ENCODE data around the gene FBN2. TPM values are rescaled to one million over a fixed set of nuclear protein-coding genes. Genes with fewer than 3 reads are reported as not detected.

FBN2 gene
- total RNA-seq, 1 donor from 2014 or later, result 0.49 TPM

GRCh38 chr5:128343168-128343567, 194.9 kb downstream of the FBN2 start:
- no peak for TF ChIP-seq POLR2A (IDR thresholded peaks at IDR 0.05)
- no peak for TF ChIP-seq POLR2AphosphoS5 (IDR thresholded peaks at IDR 0.05; ENCODE audit: insufficient read depth in 1 of 2, low read depth in 1 of 2)
- no peak for TF ChIP-seq CTCF (IDR thresholded peaks at IDR 0.05)
- Histone ChIP-seq H3K4me1 (no peaks in the 10 kb centered on the region), H3K27me3 (no peaks in the 10 kb centered on the region), H3K27ac (no peak overlapping the region), H3K4me3 (no peak overlapping the region), H3K36me3 (no peaks in the 10 kb centered on the region), H3K9me3 (no peaks in the 10 kb centered on the region)
- DNase-seq (ENCODE audit: extremely low spot score in 2 of 2), result no peak
- intact Hi-C loops (cut with DNase I), result no loop called here

GRCh38 chr5:128341056-128341455, 197.0 kb downstream of the FBN2 start:
- H3K27me3 ChIP-seq, result no peaks in the 10 kb centered on the region
- TF ChIP-seq POLR2AphosphoS5 (IDR thresholded peaks at IDR 0.05; ENCODE audit: insufficient read depth in 1 of 2, low read depth in 1 of 2), result no peak
- no peak for TF ChIP-seq POLR2A (IDR thresholded peaks at IDR 0.05)
- no peak for TF ChIP-seq CTCF (IDR thresholded peaks at IDR 0.05)
- no peaks in the 10 kb centered on the region for H3K36me3 ChIP-seq
- H3K27ac ChIP-seq, result no peak overlapping the region
- DNase-seq (ENCODE audit: extremely low spot score in 2 of 2), result no peak
- H3K4me1 ChIP-seq, result no peaks in the 10 kb centered on the region
- no peaks in the 10 kb centered on the region for H3K9me3 ChIP-seq
- intact Hi-C loops (cut with DNase I), result no loop called here
- H3K4me3 ChIP-seq, result no peak overlapping the region

GRCh38 chr5:128340648-128341047, 197.4 kb downstream of the FBN2 start:
- intact Hi-C loops (cut with DNase I), result no loop called here
- TF ChIP-seq POLR2A (IDR thresholded peaks at IDR 0.05) (no peak), CTCF (IDR thresholded peaks at IDR 0.05) (no peak), POLR2AphosphoS5 (IDR thresholded peaks at IDR 0.05; ENCODE audit: insufficient read depth in 1 of 2, low read depth in 1 of 2) (no peak)
- Histone ChIP-seq H3K27me3 (no peaks in the 10 kb centered on the region), H3K4me1 (no peaks in the 10 kb centered on the region), H3K27ac (no peak overlapping the region), H3K9me3 (no peaks in the 10 kb centered on the region), H3K36me3 (no peaks in the 10 kb centered on the region), H3K4me3 (no peak overlapping the region)
- DNase-seq (ENCODE audit: extremely low spot score in 2 of 2), result no peak

- Histone ChIP-seq H3K4me3 (no peak overlapping the region), H3K27me3 (no peaks in the 10 kb centered on the region), H3K36me3 (no peaks in the 10 kb centered on the region), H3K27ac (no peak overlapping the region), H3K9me3 (no peaks in the 10 kb centered on the region), H3K4me1 (no peaks in the 10 kb centered on the region)
- no peak for DNase-seq (ENCODE audit: extremely low spot score in 2 of 2)
- TF ChIP-seq CTCF (IDR thresholded peaks at IDR 0.05) (no peak), POLR2AphosphoS5 (IDR thresholded peaks at IDR 0.05; ENCODE audit: insufficient read depth in 1 of 2, low read depth in 1 of 2) (no peak), POLR2A (IDR thresholded peaks at IDR 0.05) (no peak)
- intact Hi-C loops (cut with DNase I), result no loop called here
Observed at GRCh38 chr5:128339585-128339984, 198.5 kb downstream of the FBN2 start.

- H3K9me3 ChIP-seq, result no peaks in the 10 kb centered on the region
- DNase-seq (ENCODE audit: extremely low spot score in 2 of 2), result no peak
- H3K36me3 ChIP-seq, result no peaks in the 10 kb centered on the region
- TF ChIP-seq POLR2A (IDR thresholded peaks at IDR 0.05) (no peak), POLR2AphosphoS5 (IDR thresholded peaks at IDR 0.05; ENCODE audit: insufficient read depth in 1 of 2, low read depth in 1 of 2) (no peak), CTCF (IDR thresholded peaks at IDR 0.05) (no peak)
- no peak overlapping the region for H3K4me3 ChIP-seq
- H3K4me1 ChIP-seq, result no peaks in the 10 kb centered on the region
- intact Hi-C loops (cut with DNase I), result no loop called here
- no peaks in the 10 kb centered on the region for H3K27me3 ChIP-seq
- no peak overlapping the region for H3K27ac ChIP-seq
Observed at GRCh38 chr5:128338649-128339048, 199.4 kb downstream of the FBN2 start.
